ENCODE measurements around the gene CFB.

DNA sequence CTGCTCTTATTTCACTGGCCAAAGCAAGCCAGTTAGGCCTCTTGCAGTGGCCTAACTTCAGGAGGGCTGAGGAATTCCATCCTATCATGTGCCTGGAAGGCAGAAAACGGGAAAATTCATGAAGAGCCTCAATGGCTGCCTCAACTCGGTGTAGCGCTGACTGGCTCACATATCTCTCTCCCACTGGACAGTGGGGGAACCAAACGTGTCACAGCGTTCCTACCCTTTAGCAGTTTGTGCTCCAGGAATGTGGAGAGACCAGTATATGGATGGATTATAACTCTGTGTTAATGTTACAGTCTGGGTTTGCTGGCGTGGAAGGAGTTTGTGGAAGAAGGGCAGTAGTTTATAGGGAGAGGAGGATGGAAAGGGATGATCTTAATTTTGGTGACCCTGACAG lies 30.1 kb upstream of the CFB start:
- TF ChIP-seq PPARA (CRISPR knock-in tag; IDR thresholded peaks at IDR 0.05; ENCODE audit: borderline replicate concordance) (no peak), BACH2 (CRISPR knock-in tag; IDR thresholded peaks at IDR 0.05; ENCODE audit: borderline replicate concordance) (no peak), RARB (CRISPR knock-in tag; IDR thresholded peaks at IDR 0.05) (no peak), ZNF70 (CRISPR knock-in tag; IDR thresholded peaks at IDR 0.05) (no peak), OSR1 (CRISPR knock-in tag; IDR thresholded peaks at IDR 0.05) (no peak), CSDC2 (CRISPR knock-in tag; IDR thresholded peaks at IDR 0.05) (no peak), GLIS3 (CRISPR knock-in tag; IDR thresholded peaks at IDR 0.05) (no peak), ZFP30 (CRISPR knock-in tag; IDR thresholded peaks at IDR 0.05) (no peak), ARNTL (CRISPR knock-in tag; IDR thresholded peaks at IDR 0.05; ENCODE audit: borderline replicate concordance, low read depth) (no peak), ZFP3 (CRISPR knock-in tag; IDR thresholded peaks at IDR 0.05) (no peak)
- TF ChIP-seq, protein P1, sequence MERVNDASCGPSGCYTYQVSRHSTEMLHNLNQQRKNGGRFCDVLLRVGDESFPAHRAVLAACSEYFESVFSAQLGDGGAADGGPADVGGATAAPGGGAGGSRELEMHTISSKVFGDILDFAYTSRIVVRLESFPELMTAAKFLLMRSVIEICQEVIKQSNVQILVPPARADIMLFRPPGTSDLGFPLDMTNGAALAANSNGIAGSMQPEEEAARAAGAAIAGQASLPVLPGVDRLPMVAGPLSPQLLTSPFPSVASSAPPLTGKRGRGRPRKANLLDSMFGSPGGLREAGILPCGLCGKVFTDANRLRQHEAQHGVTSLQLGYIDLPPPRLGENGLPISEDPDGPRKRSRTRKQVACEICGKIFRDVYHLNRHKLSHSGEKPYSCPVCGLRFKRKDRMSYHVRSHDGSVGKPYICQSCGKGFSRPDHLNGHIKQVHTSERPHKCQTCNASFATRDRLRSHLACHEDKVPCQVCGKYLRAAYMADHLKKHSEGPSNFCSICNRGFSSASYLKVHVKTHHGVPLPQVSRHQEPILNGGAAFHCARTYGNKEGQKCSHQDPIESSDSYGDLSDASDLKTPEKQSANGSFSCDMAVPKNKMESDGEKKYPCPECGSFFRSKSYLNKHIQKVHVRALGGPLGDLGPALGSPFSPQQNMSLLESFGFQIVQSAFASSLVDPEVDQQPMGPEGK (CRISPR knock-in tag; IDR thresholded peaks at IDR 0.05; ENCODE audit: borderline replicate concordance), result no peak
- TF ChIP-seq, protein P2, sequence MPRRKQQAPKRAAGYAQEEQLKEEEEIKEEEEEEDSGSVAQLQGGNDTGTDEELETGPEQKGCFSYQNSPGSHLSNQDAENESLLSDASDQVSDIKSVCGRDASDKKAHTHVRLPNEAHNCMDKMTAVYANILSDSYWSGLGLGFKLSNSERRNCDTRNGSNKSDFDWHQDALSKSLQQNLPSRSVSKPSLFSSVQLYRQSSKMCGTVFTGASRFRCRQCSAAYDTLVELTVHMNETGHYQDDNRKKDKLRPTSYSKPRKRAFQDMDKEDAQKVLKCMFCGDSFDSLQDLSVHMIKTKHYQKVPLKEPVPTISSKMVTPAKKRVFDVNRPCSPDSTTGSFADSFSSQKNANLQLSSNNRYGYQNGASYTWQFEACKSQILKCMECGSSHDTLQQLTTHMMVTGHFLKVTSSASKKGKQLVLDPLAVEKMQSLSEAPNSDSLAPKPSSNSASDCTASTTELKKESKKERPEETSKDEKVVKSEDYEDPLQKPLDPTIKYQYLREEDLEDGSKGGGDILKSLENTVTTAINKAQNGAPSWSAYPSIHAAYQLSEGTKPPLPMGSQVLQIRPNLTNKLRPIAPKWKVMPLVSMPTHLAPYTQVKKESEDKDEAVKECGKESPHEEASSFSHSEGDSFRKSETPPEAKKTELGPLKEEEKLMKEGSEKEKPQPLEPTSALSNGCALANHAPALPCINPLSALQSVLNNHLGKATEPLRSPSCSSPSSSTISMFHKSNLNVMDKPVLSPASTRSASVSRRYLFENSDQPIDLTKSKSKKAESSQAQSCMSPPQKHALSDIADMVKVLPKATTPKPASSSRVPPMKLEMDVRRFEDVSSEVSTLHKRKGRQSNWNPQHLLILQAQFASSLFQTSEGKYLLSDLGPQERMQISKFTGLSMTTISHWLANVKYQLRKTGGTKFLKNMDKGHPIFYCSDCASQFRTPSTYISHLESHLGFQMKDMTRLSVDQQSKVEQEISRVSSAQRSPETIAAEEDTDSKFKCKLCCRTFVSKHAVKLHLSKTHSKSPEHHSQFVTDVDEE (CRISPR knock-in tag; IDR thresholded peaks at IDR 0.05), result no peak
- TF ChIP-seq, protein P3, sequence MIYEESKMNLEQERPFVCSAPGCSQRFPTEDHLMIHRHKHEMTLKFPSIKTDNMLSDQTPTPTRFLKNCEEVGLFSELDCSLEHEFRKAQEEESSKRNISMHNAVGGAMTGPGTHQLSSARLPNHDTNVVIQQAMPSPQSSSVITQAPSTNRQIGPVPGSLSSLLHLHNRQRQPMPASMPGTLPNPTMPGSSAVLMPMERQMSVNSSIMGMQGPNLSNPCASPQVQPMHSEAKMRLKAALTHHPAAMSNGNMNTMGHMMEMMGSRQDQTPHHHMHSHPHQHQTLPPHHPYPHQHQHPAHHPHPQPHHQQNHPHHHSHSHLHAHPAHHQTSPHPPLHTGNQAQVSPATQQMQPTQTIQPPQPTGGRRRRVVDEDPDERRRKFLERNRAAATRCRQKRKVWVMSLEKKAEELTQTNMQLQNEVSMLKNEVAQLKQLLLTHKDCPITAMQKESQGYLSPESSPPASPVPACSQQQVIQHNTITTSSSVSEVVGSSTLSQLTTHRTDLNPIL (CRISPR knock-in tag; IDR thresholded peaks at IDR 0.05; ENCODE audit: low read depth), result no peak
